OCI-LY1 (cell line): ENCODE data around the gene IGFBP1.
"Not testable (repeated sequence)": the region's sequence is repeated elsewhere in the genome, so short reads cannot be mapped to it uniquely, and the experiment has no call there.

ENCODE experiments used
- EZH2 ChIP-seq: fragments of 200-600 bp; sonication (generic), shearing (Covaris generic); IDR thresholded peaks from 2 replicates; pipeline ENCODE4 v1.8.0; 2017; ENCODE audit warnings: borderline replicate concordance, mixed run types, mild to moderate bottlenecking, antibody characterized with exemption, low read length, moderate library complexity, mixed read lengths
- TF ChIP-seq, protein P1 (sequence below): fragments of 200-600 bp; sonication (generic), shearing (Covaris generic); IDR thresholded peaks from 2 replicates; pipeline ENCODE4 v1.5.1; 2017; ENCODE audit warnings: mild to moderate bottlenecking, antibody characterized with exemption, low read length, moderate library complexity, mixed read lengths

GRCh38 chr7:45848734-45849133 lies 39.6 kb upstream of the IGFBP1 start:
- TF ChIP-seq, protein P1, sequence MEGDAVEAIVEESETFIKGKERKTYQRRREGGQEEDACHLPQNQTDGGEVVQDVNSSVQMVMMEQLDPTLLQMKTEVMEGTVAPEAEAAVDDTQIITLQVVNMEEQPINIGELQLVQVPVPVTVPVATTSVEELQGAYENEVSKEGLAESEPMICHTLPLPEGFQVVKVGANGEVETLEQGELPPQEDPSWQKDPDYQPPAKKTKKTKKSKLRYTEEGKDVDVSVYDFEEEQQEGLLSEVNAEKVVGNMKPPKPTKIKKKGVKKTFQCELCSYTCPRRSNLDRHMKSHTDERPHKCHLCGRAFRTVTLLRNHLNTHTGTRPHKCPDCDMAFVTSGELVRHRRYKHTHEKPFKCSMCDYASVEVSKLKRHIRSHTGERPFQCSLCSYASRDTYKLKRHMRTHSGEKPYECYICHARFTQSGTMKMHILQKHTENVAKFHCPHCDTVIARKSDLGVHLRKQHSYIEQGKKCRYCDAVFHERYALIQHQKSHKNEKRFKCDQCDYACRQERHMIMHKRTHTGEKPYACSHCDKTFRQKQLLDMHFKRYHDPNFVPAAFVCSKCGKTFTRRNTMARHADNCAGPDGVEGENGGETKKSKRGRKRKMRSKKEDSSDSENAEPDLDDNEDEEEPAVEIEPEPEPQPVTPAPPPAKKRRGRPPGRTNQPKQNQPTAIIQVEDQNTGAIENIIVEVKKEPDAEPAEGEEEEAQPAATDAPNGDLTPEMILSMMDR, result not testable (repeated sequence)
- TF ChIP-seq EZH2, result not testable (repeated sequence)
